H9 (cell line): Measurements from ENCODE around the gene WAC. TPM values are rescaled to one million over a fixed set of nuclear protein-coding genes. Genes with fewer than 3 reads are reported as not detected.

Experiments
- DNase-seq: peaks from one replicate; pipeline ENCODE4 v3.0.0-alpha.2; 2017
- H2AFZ ChIP-seq: one replicate; pipeline ENCODE4 v1.6.1; 2013; ENCODE audit warnings: mild to moderate bottlenecking, low read length, control low read depth, moderate library complexity
- H2AK5ac ChIP-seq: 2 replicates; pipeline ENCODE4 v1.6.1; 2013; ENCODE audit warnings: low read length, control low read depth, mixed read lengths; ENCODE audit not compliant: insufficient read length
- H2BK120ac ChIP-seq: one replicate; pipeline ENCODE4 v1.6.1; 2013; ENCODE audit warnings: low read depth, mild to moderate bottlenecking, low read length, control low read depth, inconsistent platforms; ENCODE audit not compliant: poor library complexity, severe bottlenecking
- H2BK12ac ChIP-seq: 2 replicates; pipeline ENCODE4 v1.6.1; 2013; ENCODE audit warnings: low read length, control low read depth, mixed read lengths, low read depth; ENCODE audit not compliant: insufficient read length
- H2BK15ac ChIP-seq: 2 replicates; pipeline ENCODE4 v1.6.1; 2013; ENCODE audit warnings: low read depth, low read length, control low read depth
- H2BK20ac ChIP-seq: one replicate; pipeline ENCODE4 v1.6.1; 2013; ENCODE audit warnings: low read depth, mild to moderate bottlenecking, low read length, control low read depth, inconsistent platforms; ENCODE audit not compliant: poor library complexity, severe bottlenecking
- H2BK5ac ChIP-seq: 2 replicates; pipeline ENCODE4 v1.6.1; 2013; ENCODE audit warnings: low read length, control low read depth, mixed read lengths; ENCODE audit not compliant: insufficient read length
- H3K14ac ChIP-seq: 2 replicates; pipeline ENCODE4 v1.6.1; 2013; ENCODE audit warnings: low read length, control low read depth; ENCODE audit not compliant: insufficient read depth
- H3K18ac ChIP-seq: 2 replicates; pipeline ENCODE4 v1.6.1; 2013; ENCODE audit warnings: low read depth, mild to moderate bottlenecking, mixed read lengths, low read length, control low read depth; ENCODE audit not compliant: insufficient read length
- H3K23ac ChIP-seq: 2 replicates; pipeline ENCODE4 v1.6.1; 2013; ENCODE audit warnings: low read length, control low read depth, mixed read lengths, low read depth; ENCODE audit not compliant: insufficient read length
- H3K23me2 ChIP-seq: 2 replicates; pipeline ENCODE4 v1.6.1; 2013; ENCODE audit warnings: low read depth, mild to moderate bottlenecking, mixed read lengths, low read length, control low read depth; ENCODE audit not compliant: insufficient read length, poor library complexity, severe bottlenecking
- H3K27ac ChIP-seq: 2 replicates; pipeline ENCODE4 v1.5.1; 2013; ENCODE audit warnings: low read length, control low read depth, mixed read lengths, low read depth; ENCODE audit not compliant: insufficient read length
- H3K27me3 ChIP-seq: 2 replicates; pipeline ENCODE4 v1.6.1; 2013; ENCODE audit warnings: low read length, control low read depth, inconsistent platforms; ENCODE audit not compliant: insufficient read depth
- H3K4ac ChIP-seq: 2 replicates; pipeline ENCODE4 v1.6.1; 2013; ENCODE audit warnings: low read depth, mild to moderate bottlenecking, control low read depth, inconsistent platforms, low read length, moderate library complexity
- H3K4me1 ChIP-seq: 2 replicates; pipeline ENCODE4 v1.6.1; 2013; ENCODE audit warnings: low read length, control low read depth, inconsistent platforms; ENCODE audit not compliant: insufficient read depth
- H3K4me2 ChIP-seq: 2 replicates; pipeline ENCODE4 v1.6.1; 2013; ENCODE audit warnings: low read length, control low read depth, mixed read lengths; ENCODE audit not compliant: insufficient read length, insufficient read depth
- H3K56ac ChIP-seq: 2 replicates; pipeline ENCODE4 v1.6.1; 2013; ENCODE audit warnings: low read depth, mild to moderate bottlenecking, mixed read lengths, low read length, control low read depth; ENCODE audit not compliant: insufficient read length
- H3K79me1 ChIP-seq: 2 replicates; pipeline ENCODE4 v1.6.1; 2013; ENCODE audit warnings: low read depth, mild to moderate bottlenecking, moderate library complexity, low read length, control low read depth, inconsistent platforms; ENCODE audit not compliant: insufficient read depth, poor library complexity, severe bottlenecking
- H3K79me2 ChIP-seq: 2 replicates; pipeline ENCODE4 v1.6.1; 2013; ENCODE audit warnings: low read length, control low read depth, inconsistent platforms; ENCODE audit not compliant: insufficient read depth
- H3K9ac ChIP-seq: 2 replicates; pipeline ENCODE4 v1.6.1; 2013; ENCODE audit warnings: low read length, control low read depth, mixed read lengths; ENCODE audit not compliant: insufficient read length; ENCODE audit errors: extremely low read depth
- H3K9me3 ChIP-seq: one replicate; pipeline ENCODE4 v1.6.1; 2013; ENCODE audit warnings: low read depth, low read length, inconsistent platforms; ENCODE audit not compliant: control insufficient read depth
- H3T11ph ChIP-seq: one replicate; pipeline ENCODE4 v1.6.1; 2013; ENCODE audit warnings: mild to moderate bottlenecking, low read length, control low read depth, inconsistent platforms
- H4K20me1 ChIP-seq: one replicate; pipeline ENCODE4 v1.6.1; 2013; ENCODE audit not compliant: control insufficient read depth, insufficient read length, insufficient read depth
- H4K5ac ChIP-seq: 2 replicates; pipeline ENCODE4 v1.6.1; 2013; ENCODE audit warnings: low read depth, mild to moderate bottlenecking, mixed read lengths, low read length, control low read depth; ENCODE audit not compliant: insufficient read length
- H4K8ac ChIP-seq: replicated peaks from 2 replicates; pipeline ENCODE4 v1.6.1; 2013; ENCODE audit warnings: low read length, control low read depth, mixed read lengths, low read depth; ENCODE audit not compliant: insufficient read length
- H4K91ac ChIP-seq: 2 replicates; pipeline ENCODE4 v1.6.1; 2013; ENCODE audit warnings: low read depth, mild to moderate bottlenecking, moderate library complexity, mixed read lengths, low read length, control low read depth; ENCODE audit not compliant: insufficient read length
- H3K27ac Mint-ChIP-seq, 3 experiments: 2 replicates in 2 of 3; 3 replicates in 1 of 3; pipeline ENCODE4 v1.8.0; 2020 to 2021; ENCODE audit warnings: mixed read lengths in 3 of 3, mild to moderate bottlenecking in 1 of 3, moderate library complexity in 1 of 3
- H3K27me3 Mint-ChIP-seq: 2 replicates; pipeline ENCODE4 v1.8.0; 2021; ENCODE audit warnings: low read depth, mild to moderate bottlenecking, moderate library complexity, mixed read lengths
- H3K36me3 Mint-ChIP-seq, 3 experiments: 2 replicates in 2 of 3; 3 replicates in 1 of 3; pipeline ENCODE4 v1.8.0; 2020 to 2021; ENCODE audit warnings: low read depth in 3 of 3, mixed read lengths in 3 of 3; ENCODE audit not compliant: insufficient read depth in 1 of 3
- H3K4me1 Mint-ChIP-seq, 2 experiments: 2 replicates each; pipeline ENCODE4 v1.8.0; 2020; ENCODE audit warnings: mixed read lengths in 2 of 2
- H3K4me3 Mint-ChIP-seq, 2 experiments: 2 replicates in 1 of 2; 3 replicates in 1 of 2; pipeline ENCODE4 v1.8.0; 2020 to 2021; ENCODE audit warnings: mild to moderate bottlenecking in 2 of 2, mixed read lengths in 2 of 2, moderate library complexity in 1 of 2
- H3K9me3 Mint-ChIP-seq, 2 experiments: 2 replicates in 1 of 2; 3 replicates in 1 of 2; pipeline ENCODE4 v1.8.0; 2020; ENCODE audit warnings: mild to moderate bottlenecking in 2 of 2, mixed read lengths in 2 of 2, moderate library complexity in 1 of 2
- WGBS: extraction: QIAGEN DNeasy Blood & Tissue Kit; methylation state at CpG from one replicate; pipeline ENCODE4 v1.1.7; 2013; ENCODE audit warnings: missing lambda C conversion rate, low lambda C conversion rate, mixed read lengths; ENCODE audit not compliant: insufficient read length; ENCODE audit errors: extremely low coverage; 5-methylcytosine and 5-hydroxymethylcytosine counted together
- total RNA-seq: library from RNA; stranded (reverse); gene quantifications from 2 replicates; pipeline ENCODE4 v1.2.1, GENCODE V29; 2021
- TF ChIP-seq, protein P1 (sequence below): fragments of 200-600 bp; sonication (generic); conservative IDR thresholded peaks from 3 replicates; pipeline ENCODE4 v1.8.0; 2021; ENCODE audit warnings: antibody characterized with exemption, mild to moderate bottlenecking

Gene WAC
- total RNA-seq, 1 experiment from 2014 or later: 130 TPM

DNA sequence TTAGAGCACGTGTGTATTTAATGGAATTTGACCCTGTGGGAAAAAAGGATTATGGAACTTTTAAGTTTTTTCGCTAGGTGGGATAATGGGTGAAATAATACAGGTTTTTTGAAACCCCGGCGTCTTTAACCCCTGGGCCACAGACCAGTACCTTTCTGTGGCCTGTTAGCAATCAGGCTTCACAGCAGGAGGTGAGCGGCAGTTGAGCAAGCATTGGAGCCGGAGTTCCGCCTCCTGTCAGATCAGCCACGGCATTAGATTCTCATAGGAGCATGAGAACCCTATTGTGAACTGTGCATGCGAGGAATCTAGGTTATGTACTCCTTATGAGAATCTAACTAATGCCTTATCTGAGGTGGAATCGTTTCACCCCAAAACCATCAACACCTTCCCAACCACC lies 28.6 kb downstream of the WAC start:
- peaks cover 39 to 49% of the 10 kb centered on the region in 2 experiments for H3K4me1 Mint-ChIP-seq
- Histone ChIP-seq H3T11ph (no peak overlapping the region), H3K9me3 (no peaks in the 10 kb centered on the region), H3K79me2 (peaks cover 63% of the 10 kb centered on the region), H3K4ac (no peak overlapping the region), H2BK12ac (no peak overlapping the region), H3K9ac (no peak overlapping the region), H2BK5ac (no peak overlapping the region), H3K4me2 (no peak overlapping the region), H2BK120ac (no peak overlapping the region), H2AFZ (no peak overlapping the region), H4K5ac (no peak overlapping the region), H2BK20ac (no peak overlapping the region), H3K56ac (no peak overlapping the region), H3K18ac (no peak overlapping the region), H3K4me1 (no peaks in the 10 kb centered on the region; the same call in 1 of the 2 replicates), H3K14ac (no peak overlapping the region), H4K91ac (no peak overlapping the region), H3K27me3 (no peaks in the 10 kb centered on the region), H2BK15ac (no peak overlapping the region), H3K79me1 (peaks cover 10% of the 10 kb centered on the region), H3K23me2 (no peaks in the 10 kb centered on the region), H3K27ac (no peak overlapping the region), H3K23ac (no peak overlapping the region), H4K8ac (no peak overlapping the region), H2AK5ac (no peak overlapping the region), H4K20me1 (no peaks in the 10 kb centered on the region)
- WGBS: no CpG with 5 or more reads among the region's 10 CpGs
- no peak overlapping the region for H3K4me3 Mint-ChIP-seq
- TF ChIP-seq, protein P1, sequence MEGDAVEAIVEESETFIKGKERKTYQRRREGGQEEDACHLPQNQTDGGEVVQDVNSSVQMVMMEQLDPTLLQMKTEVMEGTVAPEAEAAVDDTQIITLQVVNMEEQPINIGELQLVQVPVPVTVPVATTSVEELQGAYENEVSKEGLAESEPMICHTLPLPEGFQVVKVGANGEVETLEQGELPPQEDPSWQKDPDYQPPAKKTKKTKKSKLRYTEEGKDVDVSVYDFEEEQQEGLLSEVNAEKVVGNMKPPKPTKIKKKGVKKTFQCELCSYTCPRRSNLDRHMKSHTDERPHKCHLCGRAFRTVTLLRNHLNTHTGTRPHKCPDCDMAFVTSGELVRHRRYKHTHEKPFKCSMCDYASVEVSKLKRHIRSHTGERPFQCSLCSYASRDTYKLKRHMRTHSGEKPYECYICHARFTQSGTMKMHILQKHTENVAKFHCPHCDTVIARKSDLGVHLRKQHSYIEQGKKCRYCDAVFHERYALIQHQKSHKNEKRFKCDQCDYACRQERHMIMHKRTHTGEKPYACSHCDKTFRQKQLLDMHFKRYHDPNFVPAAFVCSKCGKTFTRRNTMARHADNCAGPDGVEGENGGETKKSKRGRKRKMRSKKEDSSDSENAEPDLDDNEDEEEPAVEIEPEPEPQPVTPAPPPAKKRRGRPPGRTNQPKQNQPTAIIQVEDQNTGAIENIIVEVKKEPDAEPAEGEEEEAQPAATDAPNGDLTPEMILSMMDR: no peak
- no peaks in the 10 kb centered on the region for H3K9me3 Mint-ChIP-seq
- peak overlapping the region in 1 of 3 experiments; percentile 20; a peak in 1 of 7 replicates for H3K27ac Mint-ChIP-seq
- DNase-seq: peak; percentile 46
- no peaks in the 10 kb centered on the region for H3K27me3 Mint-ChIP-seq
- H3K36me3 Mint-ChIP-seq: peaks cover 11 to 41% (median 34%) of the 10 kb centered on the region in 3 experiments; a peak in 6 of 7 replicates
